ENCODE data around the gene JARID2.

JARID2 gene

DNA sequence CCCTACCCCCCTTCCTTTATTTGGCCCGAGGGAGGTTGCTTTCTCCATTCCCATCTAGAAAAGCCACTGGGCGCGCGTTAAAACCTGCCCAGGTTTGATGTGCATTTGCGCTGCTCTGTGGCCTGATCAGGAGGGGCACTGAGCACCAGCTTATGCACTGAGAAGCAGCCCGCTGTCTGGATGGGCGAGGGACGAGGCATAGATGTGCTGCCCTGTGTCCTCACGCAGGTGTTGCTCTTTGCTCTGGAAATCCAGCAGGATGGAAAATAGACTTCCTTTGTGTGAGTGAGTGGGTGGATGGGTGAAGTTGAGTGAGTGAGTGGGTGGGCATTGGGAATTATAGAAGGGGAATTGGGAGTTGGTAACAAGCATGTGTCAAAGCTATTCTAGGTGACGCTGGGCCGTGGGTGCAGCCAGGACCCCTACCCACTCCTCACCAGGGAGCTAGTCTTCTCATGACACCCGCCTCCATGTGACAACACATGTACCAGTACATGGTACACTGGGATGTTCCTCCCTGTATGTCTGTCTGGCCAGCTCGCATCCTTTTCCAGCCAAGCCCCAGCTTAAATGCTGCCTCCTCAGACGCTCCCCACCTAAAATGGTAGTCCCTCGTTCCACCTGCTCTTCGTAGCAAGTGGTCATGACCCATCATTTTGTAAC lies 254.3 kb downstream of the JARID2 start:
- DNase-seq = no peak

DNA sequence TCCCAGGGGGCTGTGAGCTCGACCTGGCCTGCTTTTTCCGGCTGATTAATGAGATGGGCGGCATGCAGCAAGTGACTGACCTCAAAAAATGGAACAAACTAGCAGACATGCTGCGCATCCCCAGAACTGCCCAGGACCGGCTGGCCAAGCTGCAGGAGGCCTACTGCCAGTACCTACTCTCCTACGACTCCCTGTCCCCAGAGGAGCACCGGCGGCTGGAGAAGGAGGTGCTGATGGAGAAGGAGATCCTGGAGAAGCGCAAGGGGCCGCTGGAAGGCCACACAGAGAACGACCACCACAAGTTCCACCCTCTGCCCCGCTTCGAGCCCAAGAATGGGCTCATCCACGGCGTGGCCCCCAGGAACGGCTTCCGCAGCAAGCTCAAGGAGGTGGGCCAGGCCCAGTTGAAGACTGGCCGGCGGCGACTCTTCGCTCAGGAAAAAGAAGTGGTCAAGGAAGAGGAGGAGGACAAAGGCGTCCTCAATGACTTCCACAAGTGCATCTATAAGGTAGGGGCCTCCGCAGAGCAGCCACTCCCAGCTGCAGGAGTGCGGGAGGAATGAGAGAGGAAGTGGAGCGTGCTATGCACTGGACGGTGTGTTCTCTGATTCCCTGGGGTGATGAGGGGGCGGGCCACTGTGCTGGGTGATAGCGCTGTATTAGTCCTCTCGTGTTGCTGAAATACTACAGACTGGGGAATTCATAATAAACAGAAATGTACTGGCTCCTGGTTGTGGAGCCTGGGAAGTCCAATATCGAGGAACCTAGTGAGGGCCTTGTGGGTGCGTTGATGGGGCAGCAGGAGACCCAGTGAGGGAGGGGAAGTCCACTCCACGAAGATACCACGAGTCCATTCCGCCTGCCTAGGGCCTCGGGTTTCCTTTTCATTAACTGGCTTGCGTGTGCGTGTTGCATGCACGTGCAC lies 255.3 kb downstream of the JARID2 start:
- DNase-seq = no peak

DNA sequence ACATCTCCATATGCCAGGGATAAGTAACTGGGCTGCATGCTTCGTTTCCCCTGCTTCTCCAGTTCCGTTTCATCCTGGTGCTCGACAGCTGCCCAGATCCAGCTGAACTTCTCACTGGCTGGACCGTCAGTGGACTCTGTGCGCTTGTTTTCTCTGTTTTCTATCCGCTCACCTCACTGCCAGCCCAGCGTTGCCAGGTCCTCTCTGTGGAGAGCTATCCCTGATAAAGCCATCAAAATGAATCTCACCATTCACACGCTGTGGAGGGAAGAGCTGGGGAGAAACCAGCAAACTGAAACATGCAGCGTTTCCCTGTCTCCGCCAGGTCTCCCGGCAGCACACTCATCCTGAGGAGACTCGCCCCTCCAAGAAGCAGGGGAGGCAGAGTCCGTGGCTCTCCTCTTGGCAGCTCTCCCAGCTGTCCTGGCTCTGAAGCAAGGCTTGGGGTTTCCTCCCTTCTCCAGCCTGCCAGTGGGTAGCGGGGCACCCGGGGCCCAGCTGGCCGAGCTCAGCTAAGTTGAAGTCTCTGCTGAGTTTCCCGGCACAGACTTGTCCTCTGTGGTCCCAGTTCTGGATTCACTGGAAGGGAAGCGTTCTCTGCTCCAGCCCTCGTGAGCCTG lies 256.1 kb downstream of the JARID2 start:
- DNase-seq = no peak

DNA sequence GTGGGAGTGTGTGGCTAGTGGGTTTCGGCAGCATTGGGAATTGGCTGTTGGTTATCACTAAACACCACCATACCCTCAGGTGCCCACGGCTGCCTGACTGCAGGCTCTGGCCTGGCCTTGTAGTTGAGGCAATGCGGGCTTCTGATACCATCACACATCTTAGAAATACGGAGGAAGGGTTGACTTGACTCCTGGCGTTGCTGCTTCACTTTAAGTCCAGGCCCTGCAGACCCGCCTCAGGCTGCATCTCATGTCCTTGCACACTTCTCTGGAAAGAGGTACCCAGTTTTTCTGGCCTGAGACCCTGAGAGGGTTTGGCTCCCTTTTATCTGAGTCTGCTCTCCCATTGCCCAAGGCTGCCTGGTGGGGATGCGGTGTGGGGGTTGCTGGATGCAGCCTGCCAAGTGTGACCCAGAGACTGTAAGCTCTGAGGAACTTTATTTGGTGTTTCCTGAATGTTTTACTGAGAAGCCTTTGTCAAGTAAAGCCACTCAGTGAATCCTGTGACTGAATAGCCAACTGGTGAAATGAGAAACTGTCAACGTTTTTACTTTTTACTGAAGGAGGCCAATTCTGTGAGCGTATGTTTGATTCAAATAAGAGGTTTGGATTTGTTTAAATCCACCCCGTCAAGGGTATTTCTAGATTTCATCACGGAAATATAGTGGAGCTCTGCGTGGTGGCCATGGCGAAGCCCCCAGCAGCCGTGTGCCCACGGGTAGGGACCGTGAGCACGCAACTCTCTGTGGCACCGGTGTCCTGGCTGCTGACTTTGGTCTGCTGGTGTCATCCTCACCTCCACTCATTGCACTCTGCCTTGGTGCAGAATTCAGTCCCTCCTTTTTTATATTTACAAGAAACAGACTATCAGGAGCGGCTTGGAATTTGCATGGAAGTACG lies 256.8 kb downstream of the JARID2 start:
- DNase-seq = no peak

DNA sequence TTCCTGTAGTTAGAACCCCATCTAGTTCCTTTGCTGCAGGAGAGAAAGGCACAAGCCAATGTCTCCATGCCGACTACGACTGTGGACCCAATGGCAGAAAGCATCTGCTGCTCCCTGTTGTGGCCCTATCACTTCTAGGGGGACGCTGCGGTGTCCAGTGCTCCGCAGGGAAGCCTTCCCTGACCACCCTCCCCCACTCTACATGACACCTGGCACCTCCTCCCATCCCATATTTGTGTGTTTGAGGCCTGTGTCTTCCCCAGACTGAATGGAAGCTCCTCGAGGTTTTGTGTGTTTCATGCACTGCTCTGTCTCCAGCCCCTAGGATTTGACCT lies 257.4 kb downstream of the JARID2 start:
- no peak for DNase-seq

DNA sequence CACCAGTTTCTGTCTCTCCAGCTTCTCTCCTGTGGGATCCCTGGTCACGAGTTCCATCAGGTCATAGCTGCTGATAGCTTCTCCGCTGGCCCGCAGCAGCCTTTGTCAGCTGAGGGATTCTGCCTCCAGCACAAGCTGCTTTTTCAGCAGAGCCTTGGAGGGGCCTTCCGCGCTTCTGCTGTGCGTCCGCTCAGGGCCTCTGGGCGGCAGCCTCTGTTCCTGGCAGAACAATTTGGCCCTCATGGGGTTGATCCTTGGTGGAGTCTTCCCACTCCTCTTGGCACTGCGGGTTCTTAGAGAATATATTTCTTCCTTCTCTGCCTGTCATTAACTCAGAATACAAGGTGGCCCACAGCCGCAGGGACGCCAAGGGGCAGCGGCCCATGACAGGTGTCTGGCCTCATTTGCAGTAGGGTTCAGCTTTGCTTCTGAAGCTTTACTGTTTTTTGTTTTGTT lies 258.2 kb downstream of the JARID2 start:
- no peak for DNase-seq

DNA sequence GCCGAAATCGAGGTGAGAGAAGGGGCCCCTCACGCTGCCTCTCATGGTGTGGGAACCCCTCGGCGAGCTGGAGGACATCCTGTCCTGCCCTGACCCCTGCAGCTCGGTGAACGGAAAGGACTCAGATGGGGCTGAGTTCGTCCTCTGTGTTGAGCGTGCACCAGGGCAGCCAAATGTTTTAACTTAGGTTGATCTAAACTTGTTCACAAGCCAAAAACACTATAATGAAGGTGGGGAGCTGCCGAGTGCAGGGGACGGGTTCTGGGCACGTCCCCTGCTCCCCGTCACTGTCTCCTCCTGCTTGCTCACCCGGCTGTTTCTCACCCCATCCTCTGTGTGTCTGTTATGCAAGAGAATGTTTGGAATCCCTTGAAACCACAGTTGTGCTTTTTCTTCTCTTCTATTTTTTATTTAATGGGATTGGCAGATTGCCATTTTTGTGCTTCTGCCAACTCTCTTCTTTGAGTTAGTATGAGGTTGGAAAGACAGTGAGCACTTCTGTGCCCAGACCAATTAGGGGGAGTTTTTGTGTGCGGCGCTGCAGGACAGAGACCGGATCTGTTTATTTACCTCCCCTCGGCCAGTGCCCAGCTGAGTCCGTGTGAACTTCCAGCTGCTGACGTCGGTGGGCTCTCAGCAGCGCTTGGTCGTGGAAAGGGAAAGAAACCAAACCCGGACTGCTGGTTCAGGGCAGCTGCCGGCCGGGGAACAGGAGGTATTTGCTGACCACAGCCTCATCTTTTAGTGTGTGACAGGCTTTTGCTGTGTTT lies 258.9 kb downstream of the JARID2 start:
- no peak for DNase-seq

DNA sequence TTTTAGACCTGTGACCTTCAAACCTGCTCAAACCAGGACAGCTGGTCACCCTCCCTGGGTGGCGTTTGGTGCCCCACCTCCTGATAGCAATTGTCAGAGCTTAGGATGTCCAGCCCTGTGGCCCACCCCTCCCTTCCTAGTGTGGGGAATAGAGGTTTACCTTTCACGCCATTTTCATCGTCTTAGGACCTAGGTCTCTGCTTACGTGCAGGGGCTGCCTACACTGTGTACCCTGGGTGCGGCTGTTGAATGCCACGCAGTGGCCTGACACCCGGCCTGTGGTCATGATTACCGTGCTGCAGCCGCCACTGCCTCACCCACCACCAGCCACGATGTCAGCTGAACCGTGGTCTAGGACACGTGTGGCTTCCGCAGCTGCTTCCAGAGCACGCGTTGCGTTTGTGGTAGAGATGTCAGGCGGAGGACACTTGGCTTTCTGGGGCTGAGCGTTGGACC lies 259.6 kb downstream of the JARID2 start:
- DNase-seq = no peak

DNA sequence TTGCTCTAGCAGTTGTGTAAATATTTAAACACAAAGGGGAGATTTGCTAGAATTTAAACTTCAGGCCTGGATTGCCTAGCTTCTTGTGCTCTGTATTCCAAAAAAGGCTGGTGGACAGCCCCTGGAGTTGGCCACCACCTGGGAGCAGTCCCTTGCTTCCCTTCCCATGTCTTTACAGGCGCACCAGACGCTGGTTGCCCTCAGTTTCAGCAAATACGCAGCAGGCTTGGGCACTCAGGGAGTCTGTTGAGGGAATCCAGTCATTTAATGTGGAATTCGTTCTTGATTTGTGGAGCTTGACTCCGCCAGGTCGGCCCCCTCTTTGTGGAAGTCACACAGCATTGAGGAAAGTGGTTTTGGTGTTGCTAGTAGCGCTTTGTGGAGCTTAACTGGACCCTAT lies 260.2 kb downstream of the JARID2 start:
- no peak for DNase-seq

DNA sequence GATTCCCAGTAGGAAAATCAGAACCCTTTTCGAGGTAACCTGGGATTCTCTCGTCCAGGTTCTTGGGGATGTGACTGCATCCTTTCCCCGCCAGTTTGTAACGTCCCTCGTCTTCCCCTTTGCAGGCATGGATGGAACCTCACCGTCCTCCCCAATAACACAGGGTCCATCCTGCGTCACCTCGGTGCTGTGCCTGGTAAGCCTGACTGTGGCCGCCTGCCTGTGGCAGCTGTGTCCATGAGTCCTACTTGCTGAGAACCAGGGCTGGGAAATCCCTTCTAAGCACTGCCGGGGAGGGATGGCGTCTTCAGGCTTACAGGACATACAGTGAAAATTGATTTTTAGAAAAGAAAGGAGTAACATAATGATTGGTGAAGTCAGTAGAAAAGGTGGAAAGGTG lies 261.4 kb downstream of the JARID2 start:
- no peak for DNase-seq

DNA sequence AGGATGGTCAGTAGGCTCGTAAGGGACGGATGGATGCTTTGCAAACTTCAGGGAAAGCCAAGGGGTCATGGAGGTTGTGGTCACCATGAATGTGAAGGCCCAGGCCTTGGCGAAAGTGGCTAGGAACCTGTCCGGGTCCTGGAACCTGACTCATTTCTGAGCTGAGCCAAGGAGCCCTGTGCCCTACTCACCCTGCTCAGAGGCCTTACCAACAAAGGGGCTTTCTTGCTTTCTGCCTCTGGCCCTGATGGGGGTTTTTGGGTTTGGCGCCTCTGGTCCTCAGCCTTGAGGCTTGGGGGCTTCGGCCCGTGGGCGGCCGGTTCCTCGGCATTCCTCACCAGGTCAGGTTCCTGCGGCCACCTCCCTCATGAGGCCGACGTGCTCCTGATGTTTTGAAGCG lies 261.9 kb downstream of the JARID2 start:
- no peak for DNase-seq

DNA sequence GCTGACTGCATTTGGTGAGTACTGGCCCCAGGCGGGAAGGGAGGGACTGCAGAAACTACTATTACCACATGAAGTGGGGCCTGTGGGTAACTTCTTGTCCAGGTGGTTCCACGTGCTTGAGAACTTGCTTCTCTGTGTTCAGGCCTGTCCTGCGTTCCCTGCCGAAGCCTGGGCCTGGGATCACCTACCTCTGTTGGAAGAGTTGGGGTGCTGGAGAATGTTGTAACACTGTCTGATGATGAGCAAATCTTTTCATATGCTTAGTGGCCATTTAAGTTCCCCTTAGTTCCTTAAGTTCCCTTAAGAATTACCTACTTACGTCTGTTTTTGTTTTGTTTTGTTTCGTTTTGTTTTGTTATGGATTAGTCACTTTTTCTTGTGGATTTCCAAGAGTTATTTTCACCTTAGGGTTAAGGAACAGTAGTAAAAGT lies 262.6 kb downstream of the JARID2 start:
- no peak for DNase-seq

DNA sequence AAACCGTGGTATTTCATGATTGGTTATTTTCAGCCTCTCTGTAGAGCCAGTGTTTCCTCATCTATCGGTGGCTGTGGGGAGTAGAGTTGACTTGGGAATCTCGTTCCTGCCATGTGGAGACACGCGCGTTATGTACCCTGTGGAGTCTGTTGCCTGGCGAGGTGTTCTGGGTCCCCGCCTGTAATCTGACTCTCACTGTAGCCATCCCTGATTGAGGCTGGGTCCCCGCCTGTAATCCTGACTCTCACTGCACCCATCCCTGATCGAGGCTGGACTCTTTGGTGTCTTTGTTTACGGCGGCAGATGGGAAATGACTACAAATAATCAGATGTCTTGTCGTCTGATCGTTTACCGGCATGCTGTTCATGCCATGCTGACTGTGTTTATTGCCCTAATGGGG lies 263.1 kb downstream of the JARID2 start:
- DNase-seq = no peak

DNA sequence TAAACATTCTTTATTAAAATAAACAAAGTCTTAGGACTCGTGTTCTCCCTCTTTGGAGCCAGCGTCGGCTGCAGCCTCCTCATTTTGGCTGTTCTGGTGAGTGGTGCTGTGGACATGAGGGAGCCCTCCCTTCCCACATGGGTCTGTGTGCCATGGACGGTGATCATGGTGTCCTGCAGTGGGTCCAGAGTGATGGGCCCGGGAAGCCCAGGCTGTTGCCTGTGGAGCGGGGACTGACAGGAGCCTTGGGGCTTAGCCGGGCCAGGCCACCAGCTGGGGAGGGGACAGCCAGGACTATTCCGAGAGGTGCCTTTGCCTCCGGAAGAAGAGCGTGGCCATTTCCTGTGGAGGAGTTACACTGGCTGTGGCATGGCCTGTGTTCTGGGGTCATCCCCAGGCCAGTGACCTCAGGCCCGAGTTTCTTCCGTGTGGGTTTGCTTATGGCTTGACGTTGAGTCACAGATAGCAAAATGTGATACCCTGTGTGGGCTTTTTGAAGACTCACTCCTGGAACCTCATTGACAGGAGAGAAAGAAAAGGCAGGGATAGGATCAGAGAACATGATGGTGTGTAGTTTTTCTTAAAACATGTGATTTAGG lies 263.6 kb downstream of the JARID2 start:
- DNase-seq = no peak

DNA sequence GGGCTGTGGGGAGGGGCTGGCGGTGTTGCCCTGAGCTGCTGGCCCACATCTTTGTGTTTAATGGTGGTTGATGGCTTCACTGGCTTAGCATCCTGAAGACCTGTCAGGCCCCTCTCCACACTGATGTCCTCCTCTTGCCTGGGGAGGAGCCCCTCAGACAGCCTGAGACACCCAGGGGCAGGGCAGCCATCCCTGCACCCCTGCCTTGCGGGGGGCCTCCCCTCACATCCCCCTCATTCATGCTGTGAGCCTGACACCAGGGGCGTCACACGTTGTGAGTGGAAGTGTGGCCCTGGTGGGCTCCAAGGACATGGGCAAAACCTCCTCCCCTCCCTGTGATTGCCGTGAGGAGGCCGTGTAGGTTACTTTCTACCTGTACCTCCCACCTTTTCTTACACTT lies 264.3 kb downstream of the JARID2 start:
- DNase-seq = no peak

DNA sequence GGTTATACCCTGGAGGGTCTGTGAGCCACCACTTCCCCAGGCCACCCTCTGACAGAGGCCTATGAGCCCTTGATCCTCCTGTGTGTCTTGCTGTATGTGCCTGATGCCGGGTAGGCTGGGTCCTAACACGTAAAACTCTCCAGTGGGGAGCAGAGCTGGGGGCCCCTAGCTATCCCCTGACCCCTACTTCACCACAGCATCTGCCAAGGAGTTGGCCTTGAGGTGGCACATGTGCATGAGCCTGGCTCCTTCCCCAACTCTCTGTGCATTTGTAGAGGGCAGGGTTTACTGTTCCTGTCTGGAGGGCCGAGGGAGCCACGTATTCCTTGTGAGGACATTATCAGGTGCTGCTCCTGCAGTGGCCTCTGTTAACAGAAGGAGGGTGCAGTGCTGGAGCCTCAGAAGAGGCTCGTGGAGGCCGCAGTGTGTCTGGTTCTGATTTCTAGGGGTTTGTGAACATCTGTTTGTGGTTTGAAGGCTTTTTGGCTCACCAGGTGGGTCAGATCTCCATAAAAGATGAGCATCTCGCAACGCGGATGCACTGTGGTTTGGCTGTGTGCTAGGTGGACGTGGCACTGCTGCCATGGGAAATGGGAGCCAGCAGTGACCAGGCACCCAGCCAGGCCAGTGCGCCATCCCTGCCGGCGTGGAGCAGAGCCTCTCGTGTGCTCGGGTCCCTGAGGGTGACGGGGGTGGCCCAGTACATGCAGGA lies 264.8 kb downstream of the JARID2 start:
- no peak for DNase-seq

DNA sequence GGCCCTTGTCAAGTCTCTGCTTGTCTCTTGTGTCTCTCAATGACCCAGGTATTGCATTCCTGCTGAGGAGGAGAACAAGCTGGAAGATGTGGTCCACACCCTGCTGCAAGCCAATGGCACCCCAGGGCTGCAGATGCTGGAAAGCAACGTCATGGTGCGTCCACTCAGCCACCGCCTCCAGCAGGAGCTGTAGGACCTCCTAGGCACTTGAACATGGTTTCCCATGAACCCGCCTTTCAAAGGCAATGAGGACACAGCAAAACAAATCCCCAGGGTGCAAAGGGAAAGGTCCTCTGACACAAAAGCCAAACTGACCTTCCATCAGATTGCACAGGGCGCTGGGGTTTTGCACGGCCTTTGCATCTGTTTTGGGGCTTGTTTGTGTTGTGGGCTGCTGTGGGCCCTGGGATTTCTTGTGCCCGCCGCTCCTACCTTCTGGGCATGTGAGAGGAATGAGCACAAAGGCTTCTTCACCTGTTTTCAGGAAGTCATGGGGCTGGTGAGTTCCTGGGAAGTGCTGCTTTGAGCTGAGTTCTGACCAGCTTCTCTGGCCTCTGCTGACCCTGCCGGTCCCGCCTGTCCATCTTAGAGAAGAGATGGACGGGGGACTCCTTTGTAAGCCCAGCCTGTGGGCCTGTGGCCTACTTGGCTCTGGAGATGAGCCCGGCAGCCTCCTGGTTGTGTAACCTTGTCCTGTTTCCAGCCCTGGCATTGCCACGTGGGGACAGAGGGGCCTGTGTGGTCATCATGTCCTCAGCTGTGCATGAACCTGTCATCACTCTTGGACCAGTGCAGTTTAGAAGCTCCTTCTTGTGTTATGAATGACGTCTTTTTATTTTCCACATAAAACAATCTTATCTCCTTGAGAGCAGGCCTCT lies 265.6 kb downstream of the JARID2 start:
- no peak for DNase-seq

DNA sequence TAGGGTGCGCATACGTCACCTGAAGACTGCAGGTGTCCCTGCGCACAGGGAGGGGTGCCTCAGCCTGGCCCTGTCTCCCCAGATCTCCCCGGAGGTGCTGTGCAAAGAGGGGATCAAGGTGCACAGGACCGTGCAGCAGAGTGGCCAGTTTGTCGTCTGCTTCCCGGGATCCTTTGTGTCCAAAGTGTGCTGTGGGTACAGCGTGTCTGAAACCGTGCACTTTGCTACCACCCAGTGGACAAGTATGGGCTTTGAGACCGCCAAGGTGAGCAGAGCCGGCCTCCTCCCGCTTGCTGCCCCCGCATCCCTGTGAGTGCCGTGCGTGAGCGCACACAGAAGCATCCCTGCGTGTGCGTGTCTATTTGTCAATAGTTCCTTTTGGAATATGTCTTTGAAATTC lies 266.3 kb downstream of the JARID2 start:
- DNase-seq = no peak

DNA sequence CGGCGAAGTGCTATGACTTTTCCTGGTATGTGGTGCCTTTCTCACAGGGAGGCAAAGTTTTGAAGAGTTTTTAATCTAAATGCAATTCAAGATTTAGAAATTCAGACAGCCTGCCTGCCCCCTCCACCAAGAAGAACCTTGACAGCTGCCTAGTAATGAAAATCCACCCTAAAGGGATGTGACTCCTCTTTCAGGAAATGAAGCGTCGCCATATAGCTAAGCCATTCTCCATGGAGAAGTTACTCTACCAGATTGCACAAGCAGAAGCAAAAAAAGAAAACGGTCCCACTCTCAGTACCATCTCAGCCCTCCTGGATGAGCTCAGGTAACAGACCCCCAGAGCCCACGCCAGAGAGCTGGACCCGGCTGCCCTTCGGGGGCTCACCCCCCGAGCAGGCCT lies 266.9 kb downstream of the JARID2 start:
- no peak for DNase-seq
